Measurements from ENCODE around the gene NABP1.

NABP1 gene

GRCh38 chr2:191660575-191660974 is 17.4 kb upstream of the NABP1 start:
- TF ChIP-seq EZH2phosphoT487 (IDR thresholded peaks at IDR 0.05; ENCODE audit: low read depth) (no peak), CTCF (IDR thresholded peaks at IDR 0.05; ENCODE audit: low read depth, low read length) (no peak)
- Histone ChIP-seq H3K79me2 (ENCODE audit: low read length) (peaks cover 7% of the 10 kb centered on the region; the same call in 1 of the 2 replicates), H3K9me3 (ENCODE audit: insufficient read depth, low read length) (no peaks in the 10 kb centered on the region), H3K36me3 (replicated peaks; ENCODE audit: low read depth, low read length) (peaks cover 13% of the 10 kb centered on the region), H3K4me2 (ENCODE audit: low read length) (no peak overlapping the region), H2AFZ (ENCODE audit: low read depth, low read length) (no peak overlapping the region), H3K27me3 (ENCODE audit: low read depth, low read length) (no peaks in the 10 kb centered on the region), H4K20me1 (ENCODE audit: insufficient read depth, low read length) (no peaks in the 10 kb centered on the region), H3K4me1 (ENCODE audit: low read length) (peaks cover 55% of the 10 kb centered on the region), H3K9ac (ENCODE audit: low read length) (peak overlapping the region; percentile 63), H3K27ac (ENCODE audit: low read length) (peak overlapping the region; percentile 91), H3K4me3 (ENCODE audit: low read length) (no peak overlapping the region)

GRCh38 chr2:191661097-191661924 is 16.6 kb upstream of the NABP1 start:
- TF ChIP-seq EZH2phosphoT487 (IDR thresholded peaks at IDR 0.05; ENCODE audit: low read depth) = no peak
- TF ChIP-seq CTCF (IDR thresholded peaks at IDR 0.05; ENCODE audit: low read depth, low read length) = no peak
- Histone ChIP-seq H3K36me3 (replicated peaks; ENCODE audit: low read depth, low read length) (peaks cover 13% of the 10 kb centered on the region), H3K9me3 (ENCODE audit: insufficient read depth, low read length) (no peaks in the 10 kb centered on the region), H3K4me1 (ENCODE audit: low read length) (peaks cover 57% of the 10 kb centered on the region), H3K27me3 (ENCODE audit: low read depth, low read length) (no peaks in the 10 kb centered on the region), H3K27ac (ENCODE audit: low read length) (peak overlapping the region; percentile 91), H3K4me3 (ENCODE audit: low read length) (peak overlapping the region; percentile 31), H4K20me1 (ENCODE audit: insufficient read depth, low read length) (no peaks in the 10 kb centered on the region), H3K4me2 (ENCODE audit: low read length) (peak overlapping the region; percentile 69), H3K9ac (ENCODE audit: low read length) (peak overlapping the region; percentile 63), H3K79me2 (ENCODE audit: low read length) (peaks cover 7% of the 10 kb centered on the region; the same call in 1 of the 2 replicates), H2AFZ (ENCODE audit: low read depth, low read length) (peak overlapping the region; percentile 49; the same call in 1 of the 2 replicates)

- H4K20me1 ChIP-seq (ENCODE audit: insufficient read depth, low read length) = no peaks in the 10 kb centered on the region
- TF ChIP-seq EZH2phosphoT487 (IDR thresholded peaks at IDR 0.05; ENCODE audit: low read depth) (no peak), CTCF (IDR thresholded peaks at IDR 0.05; ENCODE audit: low read depth, low read length) (no peak)
- H3K9ac ChIP-seq (ENCODE audit: low read length) = peak overlapping the region; percentile 90; the same call in 1 of the 2 replicates
- H3K79me2 ChIP-seq (ENCODE audit: low read length) = peaks cover 20% of the 10 kb centered on the region
- peaks cover 10% of the 10 kb centered on the region for H3K36me3 ChIP-seq (replicated peaks; ENCODE audit: low read depth, low read length)
- H2AFZ ChIP-seq (ENCODE audit: low read depth, low read length) = no peak overlapping the region
- H3K4me3 ChIP-seq (ENCODE audit: low read length) = no peak overlapping the region
- no peaks in the 10 kb centered on the region for H3K27me3 ChIP-seq (ENCODE audit: low read depth, low read length)
- no peaks in the 10 kb centered on the region for H3K9me3 ChIP-seq (ENCODE audit: insufficient read depth, low read length)
- peak overlapping the region; percentile 82 for H3K4me2 ChIP-seq (ENCODE audit: low read length)
- H3K4me1 ChIP-seq (ENCODE audit: low read length) = peaks cover 84% of the 10 kb centered on the region
- H3K27ac ChIP-seq (ENCODE audit: low read length) = peak overlapping the region; percentile 98
These were observed 12.9 kb upstream of the NABP1 start for GRCh38 chr2:191664823-191665677.

- Histone ChIP-seq H3K4me3 (ENCODE audit: low read length) (peak overlapping the region; percentile 53), H2AFZ (ENCODE audit: low read depth, low read length) (no peak overlapping the region), H3K27me3 (ENCODE audit: low read depth, low read length) (no peaks in the 10 kb centered on the region), H3K9me3 (ENCODE audit: insufficient read depth, low read length) (no peaks in the 10 kb centered on the region), H3K27ac (ENCODE audit: low read length) (peak overlapping the region; percentile 98), H3K36me3 (replicated peaks; ENCODE audit: low read depth, low read length) (peaks cover 10% of the 10 kb centered on the region), H3K4me1 (ENCODE audit: low read length) (peaks cover 84% of the 10 kb centered on the region), H3K4me2 (ENCODE audit: low read length) (peak overlapping the region; percentile 82), H3K9ac (ENCODE audit: low read length) (peak overlapping the region; percentile 90), H4K20me1 (ENCODE audit: insufficient read depth, low read length) (no peaks in the 10 kb centered on the region), H3K79me2 (ENCODE audit: low read length) (peaks cover 25% of the 10 kb centered on the region)
- TF ChIP-seq EZH2phosphoT487 (IDR thresholded peaks at IDR 0.05; ENCODE audit: low read depth) = no peak
- no peak for TF ChIP-seq CTCF (IDR thresholded peaks at IDR 0.05; ENCODE audit: low read depth, low read length)
These were observed 11.7 kb upstream of the NABP1 start for GRCh38 chr2:191666226-191666625.

Measured in OCI-LY3 (cell line).